GM18526 (cell line): ENCODE data around the gene SEC14L1.

Experiments
- POLR2A ChIP-seq: IDR thresholded peaks from 3 replicates; pipeline ENCODE4 v1.6.1; 2011; ENCODE audit not compliant: insufficient read length; ENCODE audit errors: extremely low read depth

SEC14L1 gene

DNA sequence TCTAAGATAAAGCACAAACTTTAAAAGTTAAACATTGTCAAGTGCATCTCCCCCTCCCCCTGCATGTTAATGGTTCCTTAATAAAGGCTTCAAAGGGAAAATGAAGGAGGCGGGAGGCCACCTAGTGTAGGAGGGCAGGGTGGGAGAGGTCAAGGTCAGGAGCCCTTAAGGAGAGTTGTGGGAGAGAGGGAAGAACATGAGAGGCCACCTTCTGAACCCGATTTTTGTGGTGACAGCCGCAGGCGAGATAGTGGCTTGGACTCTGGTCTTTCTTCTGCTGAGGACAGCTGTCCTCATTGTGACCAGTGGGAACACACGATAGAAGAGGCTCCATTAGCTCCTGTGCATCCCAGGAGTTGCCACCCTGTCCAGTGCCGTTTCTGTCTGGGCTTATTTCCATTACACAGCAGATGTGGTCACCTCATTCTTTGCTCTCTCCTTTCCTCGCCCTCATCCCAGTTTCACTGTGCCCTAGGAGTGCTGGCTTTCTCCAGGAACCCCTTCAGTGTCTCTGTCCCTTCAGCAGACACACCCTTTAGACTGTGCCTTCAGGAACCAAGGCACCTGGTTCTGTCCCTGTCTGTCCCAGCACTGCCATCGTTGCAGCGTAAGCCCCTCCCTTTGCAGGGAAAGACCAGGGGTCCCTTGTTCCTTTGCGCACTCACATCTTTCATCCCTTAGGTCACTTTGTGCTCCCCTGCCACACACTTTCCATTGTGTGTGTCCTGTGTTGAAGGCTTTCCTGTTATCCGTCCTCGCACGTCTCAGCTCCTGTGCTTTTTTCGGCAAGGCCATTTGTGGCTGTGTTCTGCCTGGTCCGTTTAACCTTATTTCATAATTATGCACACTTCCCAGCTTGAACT is 7.5 kb downstream of the SEC14L1 start:
- TF ChIP-seq POLR2A = no peak

DNA sequence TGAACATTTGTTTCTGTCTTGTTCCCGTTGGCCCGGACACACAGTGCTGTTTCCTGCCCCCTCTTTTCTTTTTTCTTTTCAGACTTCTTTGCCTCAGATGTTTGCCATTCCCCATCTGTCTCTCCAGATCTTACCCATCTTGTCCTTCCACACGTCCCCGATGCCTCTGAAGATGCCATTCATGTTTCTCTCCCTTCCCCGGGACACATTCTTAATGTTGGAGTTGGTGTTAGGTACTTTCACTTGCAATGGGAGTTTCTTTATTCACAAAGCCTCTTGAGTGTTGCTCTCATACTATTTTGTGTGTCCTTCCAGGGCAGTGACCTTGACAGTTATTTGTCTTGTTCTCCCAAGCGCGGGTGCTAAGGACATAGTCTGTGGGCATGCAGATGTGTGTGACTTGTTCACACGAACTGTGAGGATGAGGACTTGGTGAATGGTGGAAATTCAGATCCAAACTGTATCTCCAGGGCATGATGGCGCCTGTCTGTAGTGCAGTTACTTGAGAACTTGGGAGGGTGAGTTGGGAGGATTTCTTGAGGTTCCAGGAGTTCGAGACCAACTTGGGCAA is 8.3 kb downstream of the SEC14L1 start:
- TF ChIP-seq POLR2A = no peak

DNA sequence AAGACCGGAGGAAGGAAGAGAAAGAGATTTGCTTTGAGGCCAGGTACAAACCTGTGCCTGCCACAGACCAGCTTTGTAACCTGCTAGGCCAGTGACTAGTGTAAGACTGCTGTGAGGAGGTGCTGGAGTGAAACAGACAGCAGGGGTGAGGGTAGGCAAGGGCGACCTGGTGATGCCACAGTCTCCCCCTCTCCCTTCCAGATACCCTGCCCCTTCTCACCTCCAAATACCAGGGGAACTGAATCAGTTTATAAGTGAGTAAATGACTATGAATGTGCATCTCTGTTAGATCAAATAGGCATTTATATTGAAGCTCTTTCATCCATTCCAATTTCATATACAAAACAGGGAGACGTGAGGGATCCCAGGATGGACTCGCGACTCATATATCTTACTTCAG is 9.4 kb downstream of the SEC14L1 start:
- TF ChIP-seq POLR2A = no peak

DNA sequence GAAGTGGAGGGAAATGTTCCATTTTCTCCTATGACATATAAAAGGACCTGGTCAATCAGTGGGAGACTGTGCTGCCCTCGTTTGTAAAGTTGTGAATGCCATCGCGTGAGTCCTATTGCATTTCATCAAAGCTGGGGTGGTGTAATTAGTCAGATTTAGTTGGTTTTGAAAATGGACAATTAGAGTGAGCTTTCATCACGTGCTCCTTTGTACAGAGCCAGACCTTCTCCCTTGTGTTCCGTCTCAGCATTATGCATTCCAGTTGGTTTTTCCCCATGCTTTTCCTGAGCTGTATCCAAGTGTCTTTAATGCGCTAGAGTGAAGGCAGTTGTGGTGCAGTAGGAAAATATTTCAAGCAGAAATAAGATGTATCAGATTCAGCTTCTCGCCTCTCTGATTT is 10.4 kb downstream of the SEC14L1 start:
- TF ChIP-seq POLR2A = no peak

DNA sequence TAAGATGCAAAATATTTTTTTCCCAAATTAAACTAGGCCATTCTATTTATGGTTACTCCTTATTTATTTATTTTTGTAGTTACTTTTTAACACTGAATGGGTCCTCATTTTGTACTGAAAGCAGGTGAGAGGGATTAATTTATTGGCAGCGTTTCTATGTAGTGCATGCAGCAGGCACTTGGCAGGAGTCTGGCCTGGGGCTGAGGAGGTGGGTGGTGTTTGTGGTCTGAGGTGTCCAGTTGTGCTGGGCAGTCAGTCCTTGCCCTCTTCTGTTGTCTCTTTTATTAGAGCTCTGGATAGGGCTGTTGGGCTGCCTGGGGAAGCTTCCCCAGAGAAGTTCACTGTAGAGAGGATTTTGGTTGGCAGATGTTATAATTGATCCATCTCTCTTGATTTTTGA is 12.7 kb downstream of the SEC14L1 start:
- no peak for TF ChIP-seq POLR2A

DNA sequence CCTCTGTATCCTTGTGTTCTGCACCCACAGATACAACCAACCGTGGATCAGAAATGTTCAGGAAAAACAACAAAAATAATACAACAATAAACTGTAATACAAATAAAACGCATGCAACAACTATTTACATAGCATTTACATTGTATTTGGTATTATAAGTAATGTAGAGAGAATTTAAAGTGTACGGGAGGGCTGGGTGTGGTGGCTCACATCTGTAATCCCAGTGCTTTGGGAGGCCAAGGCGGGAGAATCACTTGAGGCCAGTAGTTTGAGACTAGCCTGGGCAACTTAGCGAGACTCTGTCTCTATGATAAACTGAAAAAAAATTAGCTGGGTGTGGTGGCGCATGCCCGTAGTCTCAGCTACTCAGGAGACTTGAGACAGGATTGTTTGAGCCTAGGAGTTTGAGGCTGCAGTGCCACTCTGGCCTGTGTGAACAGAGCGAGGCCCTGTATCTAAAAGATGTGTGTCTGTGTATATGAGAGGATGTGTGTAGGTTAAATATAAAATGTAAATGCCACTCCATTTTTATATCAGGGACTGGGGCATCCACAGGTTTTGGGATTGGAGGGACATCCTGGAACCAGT is 13.3 kb downstream of the SEC14L1 start:
- no peak for TF ChIP-seq POLR2A

DNA sequence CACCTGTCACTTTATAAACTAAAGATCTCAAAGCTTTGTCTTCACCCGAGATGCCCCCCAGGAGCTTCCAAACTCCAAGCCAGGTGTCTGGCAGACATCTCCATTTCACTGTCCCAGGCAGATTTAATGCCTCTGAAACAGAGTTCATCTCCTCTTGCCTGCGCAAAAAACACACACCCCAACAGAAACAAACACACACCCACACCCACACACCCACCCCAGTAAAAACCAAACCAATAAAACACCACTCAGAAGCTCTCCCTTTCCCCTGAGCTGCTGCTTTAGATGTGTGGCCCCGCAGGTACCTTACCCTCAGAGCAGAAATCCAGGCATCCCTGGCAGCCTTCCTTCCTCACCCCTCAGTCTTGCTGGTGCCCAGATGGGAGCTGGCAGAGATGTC is 14.4 kb downstream of the SEC14L1 start:
- no peak for TF ChIP-seq POLR2A

DNA sequence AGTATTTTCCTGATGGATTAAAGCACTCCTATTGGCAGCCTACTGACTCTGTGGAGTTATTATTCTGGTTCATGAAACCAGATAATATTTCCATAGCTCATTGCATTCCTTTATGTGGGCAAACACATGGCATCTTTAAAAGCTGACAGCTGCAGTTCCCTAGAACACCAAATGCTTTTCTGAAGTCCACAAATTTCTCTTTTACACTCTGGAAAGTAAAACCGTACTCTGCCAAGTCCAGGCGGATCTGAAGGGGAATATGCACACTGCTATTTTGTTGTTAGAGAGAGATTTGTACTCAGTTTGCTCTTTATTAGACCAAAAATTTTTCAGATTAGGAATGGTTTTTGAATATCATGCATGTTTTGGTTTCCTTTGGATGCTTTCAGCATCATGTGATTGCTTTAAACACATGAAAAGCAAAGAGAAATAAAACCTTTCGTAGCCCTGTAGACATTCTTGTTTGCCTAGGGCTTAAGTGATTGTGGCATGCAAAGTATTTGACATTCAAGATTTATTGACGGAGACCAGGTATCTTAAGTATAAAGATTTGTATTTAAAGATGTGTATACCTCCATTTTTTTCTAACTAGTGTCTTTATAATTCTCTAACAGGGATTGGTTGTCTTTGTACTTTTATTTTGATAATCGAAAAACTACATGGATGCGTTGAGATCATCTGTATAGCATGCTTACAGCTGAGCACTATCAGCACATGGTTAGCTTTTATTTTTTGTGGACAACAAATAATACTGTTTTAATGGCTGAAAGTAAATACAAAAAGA is 19.5 kb downstream of the SEC14L1 start:
- TF ChIP-seq POLR2A = no peak

DNA sequence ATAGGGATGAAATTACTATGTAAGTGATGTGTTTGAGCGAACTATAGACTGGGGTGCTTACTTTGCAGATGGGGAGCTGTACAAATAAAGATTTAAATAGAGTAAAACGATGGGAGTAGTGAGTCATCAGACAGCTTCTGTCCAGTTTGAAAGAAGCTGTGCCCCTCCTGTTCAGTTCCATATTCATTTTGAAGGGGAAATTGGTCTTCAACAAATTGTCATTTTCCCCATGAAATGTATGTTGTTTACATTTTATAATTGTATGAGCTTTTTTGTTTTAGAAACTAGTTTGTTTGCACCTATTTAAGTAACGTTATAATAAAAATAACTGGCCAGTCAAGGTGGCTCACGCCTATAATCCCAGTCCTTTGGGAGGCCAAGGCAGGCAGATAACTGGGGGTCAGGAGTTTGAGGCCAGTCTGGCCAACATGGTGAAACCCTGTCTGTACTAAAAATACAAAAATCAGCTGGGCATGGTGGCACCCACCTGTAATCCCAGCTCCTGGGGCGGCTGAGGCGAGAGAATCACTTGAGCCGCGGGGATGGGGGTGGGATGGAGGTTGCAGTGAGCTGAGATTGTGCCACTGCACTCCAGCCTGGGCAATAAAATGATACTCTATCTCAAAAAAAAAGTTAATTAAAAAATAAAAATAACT is 20.2 kb downstream of the SEC14L1 start:
- TF ChIP-seq POLR2A = no peak

DNA sequence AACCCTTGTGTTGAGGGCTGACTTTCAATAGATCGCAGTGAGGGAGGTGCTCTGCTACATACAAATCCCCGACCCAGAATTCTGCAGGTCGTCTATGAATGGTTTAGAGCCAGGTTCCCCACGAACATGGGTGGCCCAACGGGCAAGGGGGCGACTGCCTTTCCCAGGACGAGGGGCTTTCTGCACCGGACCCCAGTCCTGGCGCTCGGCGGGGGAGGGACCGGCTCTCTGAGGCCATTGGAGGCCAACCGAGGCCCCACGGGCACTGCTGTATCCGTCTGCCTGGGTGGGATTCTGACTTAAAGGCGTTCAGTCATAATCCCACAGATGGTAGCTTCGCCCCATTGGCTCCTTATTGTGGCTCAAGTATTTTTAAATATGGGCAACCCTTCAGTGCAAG is 21.2 kb downstream of the SEC14L1 start:
- TF ChIP-seq POLR2A = no peak

DNA sequence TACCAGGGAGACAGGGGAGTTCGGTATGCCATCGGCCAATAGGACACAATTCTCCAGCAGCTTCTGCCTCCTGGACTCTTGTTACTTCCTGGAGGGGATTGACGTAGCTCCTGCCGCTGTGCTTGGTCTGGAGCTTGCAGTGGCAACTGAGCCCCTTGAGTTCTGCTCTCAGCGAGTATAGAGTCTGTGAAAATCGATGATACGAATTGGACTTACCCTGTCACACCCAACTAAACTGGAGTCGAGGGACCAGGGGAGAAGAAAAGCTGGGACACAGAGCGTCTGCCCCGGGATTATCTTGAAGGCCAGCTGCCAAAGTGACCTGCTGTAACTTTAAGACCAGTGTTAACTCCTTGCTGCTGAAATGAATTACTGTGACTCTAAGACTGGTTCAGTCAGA is 22.2 kb downstream of the SEC14L1 start:
- no peak for TF ChIP-seq POLR2A

DNA sequence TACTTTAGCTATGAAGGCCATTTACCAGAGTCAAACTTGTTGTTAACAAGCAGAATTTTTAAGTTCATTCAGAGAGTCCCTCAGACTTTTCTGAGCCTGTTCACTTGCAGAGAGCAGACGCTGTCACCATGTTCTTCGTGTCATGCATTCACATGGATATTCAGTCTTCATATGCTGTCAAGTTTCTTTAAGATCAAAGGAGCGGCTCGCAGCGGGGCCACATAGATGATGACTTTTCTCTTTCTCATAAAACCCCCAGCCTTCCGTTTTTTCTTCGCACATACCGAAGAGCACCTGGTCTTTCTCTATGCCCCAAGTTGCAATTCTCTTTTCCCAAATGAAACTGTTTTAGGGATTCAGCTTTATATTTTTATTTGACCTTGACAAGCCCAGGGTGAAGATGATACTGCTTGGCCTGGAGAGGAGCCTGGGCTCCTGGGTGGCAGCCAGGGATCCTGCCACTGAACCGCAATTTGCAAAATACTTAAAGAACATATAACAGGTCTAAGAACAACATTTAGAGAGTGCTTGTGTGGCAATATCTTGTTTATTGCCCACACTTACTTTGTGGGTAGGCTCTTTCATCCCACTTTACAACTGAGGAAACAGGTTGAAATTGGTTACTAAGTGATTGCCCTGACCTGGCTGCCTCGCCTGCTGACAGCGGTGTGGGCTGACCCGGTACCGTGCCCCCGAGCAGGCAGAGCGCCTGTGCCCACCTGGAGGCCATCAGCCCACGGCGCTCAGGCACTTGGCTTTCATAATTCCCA is 22.9 kb downstream of the SEC14L1 start:
- TF ChIP-seq POLR2A = no peak

DNA sequence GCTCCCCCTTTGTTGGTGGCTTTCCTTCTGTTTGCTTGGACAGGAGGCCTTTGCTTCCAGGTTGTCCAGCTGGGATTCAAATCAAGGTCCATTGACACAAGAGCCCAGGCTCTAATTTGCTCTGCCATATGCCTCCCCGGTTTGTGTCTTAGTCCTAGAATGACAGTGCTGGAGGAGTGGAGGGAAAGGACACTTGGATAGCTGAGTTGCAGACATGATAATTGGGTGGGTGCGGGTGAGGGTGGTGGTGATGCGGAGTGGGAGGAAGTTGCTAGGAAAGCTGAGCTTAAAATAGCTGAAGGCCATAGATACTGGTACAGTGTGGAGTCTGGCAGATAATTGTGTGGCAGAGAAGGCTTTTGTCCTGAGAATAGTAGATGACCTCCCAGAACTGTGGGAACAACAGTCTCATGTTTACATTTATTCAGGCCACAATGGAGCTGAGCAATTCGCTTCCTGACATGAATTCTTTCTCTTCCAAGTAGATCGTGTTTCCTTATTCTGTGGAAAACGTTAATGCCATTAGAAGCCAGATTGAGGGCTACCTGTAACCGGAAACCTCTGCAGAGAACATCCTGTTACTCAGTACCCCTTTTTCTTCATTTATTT is 23.8 kb downstream of the SEC14L1 start:
- TF ChIP-seq POLR2A = no peak

DNA sequence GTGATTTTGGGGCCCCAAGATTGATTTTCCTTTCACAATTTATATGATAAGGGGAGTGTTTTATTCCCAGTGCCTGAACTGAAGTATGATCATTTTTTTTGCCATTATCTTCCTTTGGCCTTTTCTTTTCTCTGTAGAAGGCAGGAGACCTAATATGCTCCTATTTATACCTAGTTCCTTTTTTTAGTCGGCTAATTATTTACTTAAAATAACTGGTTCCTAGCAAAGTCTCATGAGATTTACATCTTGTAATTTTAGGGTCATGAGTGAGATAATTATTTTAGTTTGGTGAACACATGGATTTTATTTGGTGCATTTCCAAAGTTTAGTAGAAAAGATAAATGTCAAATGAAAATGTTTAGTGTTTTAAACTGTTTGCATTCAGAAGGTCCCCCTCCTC is 24.8 kb downstream of the SEC14L1 start:
- no peak for TF ChIP-seq POLR2A
